GM12872 (cell line): ENCODE data around the gene GCK.

Source experiments
- TF ChIP-seq, protein P1 (sequence below): IDR thresholded peaks from 3 replicates; pipeline ENCODE4 v1.5.1; 2011; ENCODE audit warnings: low read depth, mild to moderate bottlenecking, low read length, moderate library complexity; ENCODE audit not compliant: insufficient read depth

Gene GCK

DNA sequence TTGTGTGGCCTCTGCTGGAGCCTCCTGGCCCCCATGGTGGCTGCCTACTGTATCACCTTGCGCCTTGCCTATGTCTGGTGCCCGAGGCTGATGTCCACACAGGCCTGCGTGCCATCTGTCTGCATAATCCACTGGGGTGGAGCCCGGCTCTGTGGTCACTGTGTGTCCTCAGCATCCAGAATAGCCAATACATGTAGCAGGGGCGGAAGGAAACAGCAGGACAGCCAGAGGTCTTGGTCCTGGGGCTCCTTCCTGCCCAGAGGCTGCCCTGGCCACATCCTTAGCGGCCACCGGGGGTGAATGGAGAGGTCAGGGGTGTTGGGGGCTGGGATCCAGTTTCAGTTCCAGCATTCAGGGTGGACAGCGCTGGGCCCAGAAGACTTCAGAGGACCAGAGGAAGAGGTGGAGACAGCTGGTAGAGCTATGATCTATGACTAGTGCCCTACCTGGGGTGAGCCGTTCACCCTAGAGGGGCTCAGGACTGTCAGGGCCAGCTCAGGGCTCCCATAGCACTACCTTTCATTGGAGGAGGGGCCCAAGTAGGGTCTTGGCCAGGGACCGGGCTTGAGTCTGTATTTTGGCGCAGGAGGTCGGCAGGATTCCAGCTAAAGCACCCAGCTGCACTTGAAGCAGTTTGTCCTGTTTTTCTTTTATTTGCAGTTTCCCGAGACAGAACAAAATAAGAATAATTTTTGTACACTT lies 27.4 kb upstream of the GCK start:
- TF ChIP-seq, protein P1, sequence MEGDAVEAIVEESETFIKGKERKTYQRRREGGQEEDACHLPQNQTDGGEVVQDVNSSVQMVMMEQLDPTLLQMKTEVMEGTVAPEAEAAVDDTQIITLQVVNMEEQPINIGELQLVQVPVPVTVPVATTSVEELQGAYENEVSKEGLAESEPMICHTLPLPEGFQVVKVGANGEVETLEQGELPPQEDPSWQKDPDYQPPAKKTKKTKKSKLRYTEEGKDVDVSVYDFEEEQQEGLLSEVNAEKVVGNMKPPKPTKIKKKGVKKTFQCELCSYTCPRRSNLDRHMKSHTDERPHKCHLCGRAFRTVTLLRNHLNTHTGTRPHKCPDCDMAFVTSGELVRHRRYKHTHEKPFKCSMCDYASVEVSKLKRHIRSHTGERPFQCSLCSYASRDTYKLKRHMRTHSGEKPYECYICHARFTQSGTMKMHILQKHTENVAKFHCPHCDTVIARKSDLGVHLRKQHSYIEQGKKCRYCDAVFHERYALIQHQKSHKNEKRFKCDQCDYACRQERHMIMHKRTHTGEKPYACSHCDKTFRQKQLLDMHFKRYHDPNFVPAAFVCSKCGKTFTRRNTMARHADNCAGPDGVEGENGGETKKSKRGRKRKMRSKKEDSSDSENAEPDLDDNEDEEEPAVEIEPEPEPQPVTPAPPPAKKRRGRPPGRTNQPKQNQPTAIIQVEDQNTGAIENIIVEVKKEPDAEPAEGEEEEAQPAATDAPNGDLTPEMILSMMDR, result no peak

DNA sequence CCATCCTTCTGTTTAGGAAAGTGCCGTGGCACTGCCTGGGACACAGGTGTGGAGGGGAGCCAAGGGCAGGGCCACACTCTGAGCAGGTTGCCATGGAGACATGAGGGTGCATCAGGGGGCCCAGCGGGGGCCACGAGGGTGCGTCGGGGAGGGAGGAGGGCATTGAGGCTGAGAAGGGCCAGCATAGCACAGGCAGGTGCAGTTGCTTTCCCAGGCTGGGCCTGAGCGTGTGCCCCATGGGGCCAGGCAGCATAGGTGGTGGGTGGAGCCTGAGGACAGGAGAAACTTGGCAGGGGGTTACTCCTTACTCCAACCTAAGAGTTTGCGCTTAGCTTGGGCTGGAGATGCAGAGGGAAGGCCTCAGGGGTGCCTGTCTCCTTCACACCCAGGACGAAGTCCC lies 26.8 kb upstream of the GCK start:
- TF ChIP-seq, protein P1, result no peak

GRCh38 chr7:44215531-44215930 lies 26.3 kb upstream of the GCK start:
- TF ChIP-seq, protein P1, result no peak

DNA sequence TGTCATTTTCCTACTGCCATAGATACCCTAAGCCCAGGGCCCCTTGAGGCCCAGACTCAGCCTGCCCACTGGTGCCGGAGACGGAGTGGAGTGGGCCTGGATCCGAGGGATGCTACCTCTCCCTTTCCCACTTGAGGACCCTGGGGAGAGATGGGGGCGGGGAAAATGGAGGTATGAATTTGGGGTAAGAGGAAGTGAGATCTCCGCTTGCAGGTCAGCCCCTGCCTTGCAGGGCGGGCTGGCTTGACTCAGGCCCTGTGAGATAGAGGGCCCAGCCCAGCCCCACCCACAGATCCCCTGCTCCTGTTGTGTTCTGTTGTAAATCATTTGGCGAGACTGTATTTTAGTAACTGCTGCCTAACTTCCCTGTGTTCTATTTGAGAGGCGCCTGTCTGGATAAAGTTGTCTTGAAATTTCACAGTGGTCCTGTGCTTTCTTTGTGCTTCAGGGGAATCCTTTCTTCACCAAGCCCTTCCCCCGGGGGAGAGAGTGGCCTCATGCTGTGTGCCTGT lies 24.7 kb upstream of the GCK start:
- TF ChIP-seq, protein P1, result no peak

- TF ChIP-seq, protein P1, result no peak
Observed at GRCh38 chr7:44213206-44213876, 24.1 kb upstream of the GCK start.

GRCh38 chr7:44212581-44213184 lies 23.4 kb upstream of the GCK start:
- TF ChIP-seq, protein P1, result no peak

DNA sequence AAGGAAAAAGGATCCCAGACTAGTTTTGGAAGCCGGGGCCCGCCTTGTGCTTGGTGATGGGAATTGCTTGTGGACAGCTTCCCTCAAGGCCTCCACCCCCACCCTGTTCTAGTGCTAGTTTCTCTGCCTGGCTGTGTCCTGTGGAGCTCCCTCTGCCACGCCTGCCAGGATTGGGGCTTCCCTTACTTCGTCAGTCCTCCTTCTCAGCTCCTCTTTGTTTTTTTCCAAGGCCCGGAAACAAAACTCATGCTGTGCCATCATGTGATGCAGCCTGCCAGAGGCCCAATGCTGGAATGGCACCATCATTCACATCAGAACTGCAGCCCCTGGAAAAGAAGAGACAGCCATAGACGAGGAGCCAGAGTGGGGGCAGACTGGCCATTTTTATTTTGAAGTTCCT lies 22.8 kb upstream of the GCK start:
- TF ChIP-seq, protein P1, result no peak
